Hematopoietic multipotent progenitor cell treated with erythropoietin and hydrocortisone succinate and interleukin-3 and kit ligand, for 6 days (in vitro differentiated cells): ENCODE data around the gene SLC2A5.
"Not testable (repeated sequence)": the region's sequence is repeated elsewhere in the genome, so short reads cannot be mapped to it uniquely, and the experiment has no call there.

Source experiments
- DNase-seq: peaks from one replicate; pipeline ENCODE4 v3.0.0-alpha.2; 2015

The SLC2A5 gene

DNA sequence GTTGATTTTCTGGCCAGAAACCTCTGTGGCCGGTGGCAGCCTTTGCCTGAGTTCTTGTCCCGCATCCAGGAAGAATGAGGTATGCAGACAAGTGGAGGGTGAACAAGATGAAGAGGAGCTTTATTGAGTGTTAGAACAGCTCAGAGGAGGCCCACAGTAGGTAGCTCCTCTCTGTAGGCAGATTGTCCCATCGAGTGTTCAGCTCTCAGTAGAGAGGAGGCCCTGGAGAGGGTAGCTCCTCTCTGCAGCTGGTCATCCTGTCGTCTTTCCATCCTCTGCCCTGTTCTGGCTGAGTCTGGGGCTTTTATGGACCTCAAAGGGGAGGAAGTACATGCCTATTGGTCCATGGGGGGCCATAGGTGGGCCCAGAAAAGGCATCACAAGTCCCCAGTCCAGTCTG is 38.4 kb downstream of the SLC2A5 start:
- not testable (repeated sequence) for DNase-seq

DNA sequence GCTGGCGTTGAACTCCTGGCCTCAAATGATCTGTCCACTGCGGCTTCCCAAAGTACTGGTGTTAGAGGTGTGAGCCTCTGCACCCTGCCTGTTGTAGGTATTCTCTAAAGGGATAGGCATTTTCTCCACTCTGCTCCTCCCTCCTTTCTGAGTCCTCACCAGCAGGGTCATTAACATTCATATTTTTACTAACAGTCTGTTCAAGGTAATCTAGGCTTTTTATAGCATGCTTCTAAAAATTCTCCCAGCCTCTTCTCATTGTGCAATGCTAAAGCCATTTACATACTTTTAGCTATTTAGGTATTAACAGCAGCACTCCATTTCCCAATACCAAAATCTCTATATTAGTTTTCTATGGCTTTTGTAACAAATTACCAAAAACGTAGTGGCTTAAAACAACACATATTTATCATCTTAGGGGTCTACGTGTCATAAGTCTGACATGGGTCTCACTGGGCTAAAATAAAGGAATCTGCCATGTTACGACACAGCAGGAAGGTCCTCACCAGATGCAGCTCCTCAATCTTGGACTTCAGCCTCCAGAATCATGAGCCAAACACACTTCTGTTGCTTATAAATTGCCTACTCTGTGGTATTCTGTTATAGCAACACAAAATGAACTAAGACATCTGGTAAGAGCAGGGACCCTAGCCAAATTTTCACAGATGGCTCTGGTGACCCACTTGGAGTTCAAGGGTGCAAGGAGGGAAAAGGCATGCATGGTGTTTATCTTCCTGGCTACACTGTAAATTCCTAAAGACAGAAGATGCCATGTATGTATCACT is 40.3 kb downstream of the SLC2A5 start:
- no peak for DNase-seq

DNA sequence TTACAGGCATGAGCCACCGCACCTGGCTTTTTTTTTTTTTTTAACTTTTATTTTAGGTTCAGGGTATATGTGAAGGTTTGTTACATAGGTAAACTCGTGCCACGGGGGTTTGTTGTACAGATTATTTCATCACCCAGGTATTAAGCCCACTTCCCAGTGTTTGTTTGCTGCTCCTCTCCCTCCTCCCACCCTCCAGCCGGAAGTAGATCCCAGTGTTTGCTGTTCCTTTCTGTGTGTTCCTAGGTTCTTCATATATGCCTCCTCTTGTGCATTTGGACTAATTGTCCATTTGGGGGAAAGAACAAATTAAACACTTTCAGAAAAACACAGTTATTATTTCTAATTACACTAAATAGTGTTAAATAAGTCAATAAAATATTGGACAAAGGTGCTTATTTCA is 42.1 kb downstream of the SLC2A5 start:
- no peak for DNase-seq

DNA sequence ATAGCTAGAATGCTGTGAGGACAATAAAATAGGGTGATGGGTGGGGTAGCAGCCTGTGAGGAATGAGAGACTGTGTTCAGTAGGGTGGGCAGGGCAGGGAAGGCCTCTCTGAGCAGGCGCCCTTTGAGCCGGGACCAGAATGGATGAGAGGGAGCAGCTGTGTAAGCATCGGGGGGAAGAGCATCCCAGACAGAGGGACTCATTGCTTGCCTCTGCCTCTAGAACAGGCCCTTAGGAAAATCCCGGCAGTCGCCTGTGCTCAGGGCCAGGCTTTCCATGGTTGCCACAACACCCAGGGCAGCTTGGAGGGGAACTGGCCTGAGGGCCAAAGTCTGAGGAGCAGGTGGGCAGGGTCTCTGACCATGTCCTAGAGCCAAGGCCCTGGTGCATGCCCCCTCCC is 44.0 kb downstream of the SLC2A5 start:
- no peak for DNase-seq

DNA sequence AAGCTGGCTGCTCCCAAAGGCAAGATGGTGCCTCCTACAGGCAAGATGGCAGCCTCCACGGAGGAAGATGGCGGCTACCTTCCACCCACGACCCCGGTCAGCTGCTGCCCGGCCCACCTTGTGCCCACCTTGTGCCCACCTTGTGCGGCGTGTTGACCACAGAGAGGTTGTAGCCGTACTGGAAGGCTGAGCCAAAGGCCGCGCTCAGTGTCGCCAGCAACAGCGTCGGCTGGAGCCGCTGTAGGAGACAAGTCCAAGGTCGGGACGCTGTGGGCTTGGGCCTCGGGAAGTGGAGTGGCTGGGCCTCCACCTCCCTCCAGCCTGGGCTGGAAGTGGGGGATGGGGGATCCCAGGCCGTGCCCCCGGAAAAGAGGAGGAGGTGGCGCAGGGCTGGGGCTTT is 44.6 kb downstream of the SLC2A5 start:
- no peak for DNase-seq

DNA sequence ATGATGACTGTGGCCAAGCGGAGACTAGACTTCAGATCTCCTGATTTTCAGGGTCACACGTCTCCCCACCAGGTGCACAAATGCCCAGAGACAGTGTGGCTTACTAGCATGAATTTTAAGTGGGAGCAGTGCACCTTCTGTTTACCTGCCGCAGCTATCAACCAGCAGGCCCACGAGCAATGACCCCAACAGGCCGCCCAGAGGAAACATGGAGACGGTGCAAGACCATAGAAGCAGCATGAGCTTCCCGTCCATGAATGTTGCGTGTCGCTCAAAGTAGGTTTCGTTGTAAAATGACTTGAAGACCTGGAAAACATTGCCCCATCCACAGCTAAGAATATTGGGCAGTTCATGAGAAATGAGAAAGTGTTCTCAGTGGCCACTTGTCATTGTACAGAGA is 46.7 kb downstream of the SLC2A5 start:
- no peak for DNase-seq

DNA sequence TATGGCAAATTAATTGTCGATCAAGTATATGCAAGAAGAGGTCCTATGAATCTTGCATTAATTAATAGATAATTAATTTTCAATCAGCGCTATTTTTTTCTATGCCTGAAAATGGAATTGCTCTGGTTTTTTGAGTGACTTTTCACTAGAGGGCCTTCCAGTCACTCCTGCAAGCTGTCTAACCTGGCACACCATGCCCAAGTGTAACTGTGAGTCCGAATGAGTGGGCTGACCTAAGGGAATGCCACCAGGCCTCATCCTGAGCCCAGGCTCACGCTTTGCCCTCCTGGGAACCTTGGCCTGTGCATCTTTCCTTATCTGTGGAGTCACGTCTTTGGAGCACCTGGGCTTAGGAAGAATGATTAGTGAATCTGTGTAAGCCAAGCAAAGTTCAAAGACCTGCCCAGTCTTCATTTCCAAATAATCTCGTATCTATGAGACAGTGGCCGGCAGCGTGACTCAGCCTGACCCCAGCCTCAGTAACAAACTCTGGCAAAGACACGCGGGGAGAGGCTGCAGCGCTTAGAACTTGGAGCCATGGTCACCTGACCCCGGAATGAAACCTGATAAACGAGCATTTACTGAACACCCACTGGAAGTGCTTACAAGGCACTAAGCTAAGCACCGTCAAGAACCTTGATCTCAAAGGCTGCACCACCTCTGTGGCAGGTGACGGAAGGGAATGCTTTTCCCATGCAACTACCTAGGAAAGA is 47.3 kb downstream of the SLC2A5 start:
- DNase-seq, result not testable (repeated sequence)

DNA sequence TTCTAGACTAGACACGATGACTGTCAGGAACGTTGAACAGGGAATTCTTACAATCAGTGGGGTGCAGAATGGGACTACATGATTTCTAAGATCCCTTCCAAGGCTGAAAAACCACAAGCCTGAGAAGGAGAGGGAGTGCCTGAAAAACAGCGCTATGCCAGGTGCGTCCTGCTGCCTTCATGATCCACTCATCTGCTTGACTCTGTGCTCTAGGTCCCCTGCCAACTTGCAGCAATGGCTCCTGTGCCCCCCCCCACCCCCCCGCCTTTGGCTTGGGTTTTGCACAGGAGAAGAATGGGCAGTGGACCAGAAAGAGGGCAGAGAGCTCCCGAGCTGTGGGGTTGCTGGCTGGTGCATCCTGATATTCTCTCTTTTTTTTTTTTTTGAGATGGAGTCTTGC is 49.1 kb downstream of the SLC2A5 start:
- no peak for DNase-seq

DNA sequence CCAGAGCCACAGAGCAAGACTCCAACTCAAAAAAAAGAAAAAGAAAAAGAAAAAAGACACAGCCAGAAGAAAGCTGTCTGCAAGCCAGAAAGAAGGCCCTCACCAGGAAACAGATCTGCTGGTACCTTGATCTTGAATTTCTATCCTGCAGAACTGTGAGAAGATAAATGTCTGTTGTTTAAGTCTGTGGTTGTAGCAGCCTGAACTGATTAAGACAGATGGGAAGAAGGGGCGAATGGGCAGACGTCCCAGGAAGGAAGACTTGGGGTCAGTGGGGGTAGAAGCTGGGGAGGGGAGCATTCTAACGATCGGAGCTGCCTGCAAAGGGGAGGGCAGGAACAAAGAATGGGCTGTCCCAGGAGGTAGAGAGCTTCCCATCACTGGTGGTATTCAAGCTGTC is 49.5 kb downstream of the SLC2A5 start:
- DNase-seq, result no peak

DNA sequence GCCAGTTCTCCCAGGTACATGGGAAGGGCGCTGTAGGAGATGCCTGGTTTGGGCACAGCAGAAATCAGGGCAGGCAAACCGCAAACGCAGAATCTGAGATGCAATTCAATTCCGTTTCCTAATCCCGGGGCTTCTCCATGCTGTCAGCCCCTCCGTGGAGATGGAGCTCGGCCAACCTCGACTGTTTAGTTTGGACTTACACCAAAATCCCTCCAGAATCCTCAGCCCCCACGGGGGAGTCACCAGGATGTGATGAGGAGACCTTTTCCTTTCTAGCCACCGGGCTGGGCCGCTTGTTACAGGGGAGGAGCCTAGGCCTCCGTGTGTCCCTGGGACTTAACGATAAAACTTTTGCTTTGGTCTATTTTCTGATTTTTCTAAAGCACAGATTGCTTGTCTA is 51.1 kb downstream of the SLC2A5 start:
- no peak for DNase-seq

DNA sequence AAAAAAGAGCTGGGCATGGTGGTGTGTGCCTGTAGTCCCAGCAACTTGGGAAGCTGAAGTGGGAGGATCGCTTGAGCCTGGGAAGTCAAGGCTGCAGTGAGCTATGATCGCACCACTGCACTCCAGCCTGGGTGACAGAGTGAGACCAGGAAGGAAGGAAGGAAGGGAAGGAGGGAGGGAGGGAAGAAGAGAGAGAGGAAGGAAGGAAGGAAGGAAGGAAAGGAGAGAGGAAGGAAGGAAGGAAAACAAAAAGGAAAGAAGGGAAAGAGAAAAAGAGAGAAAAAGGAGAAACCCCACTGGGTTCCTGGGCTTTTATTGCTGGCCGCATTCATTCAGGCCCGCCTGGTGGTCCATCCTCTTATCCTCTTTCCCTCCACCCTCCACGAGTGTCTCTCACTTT is 53.0 kb downstream of the SLC2A5 start:
- DNase-seq, result no peak

DNA sequence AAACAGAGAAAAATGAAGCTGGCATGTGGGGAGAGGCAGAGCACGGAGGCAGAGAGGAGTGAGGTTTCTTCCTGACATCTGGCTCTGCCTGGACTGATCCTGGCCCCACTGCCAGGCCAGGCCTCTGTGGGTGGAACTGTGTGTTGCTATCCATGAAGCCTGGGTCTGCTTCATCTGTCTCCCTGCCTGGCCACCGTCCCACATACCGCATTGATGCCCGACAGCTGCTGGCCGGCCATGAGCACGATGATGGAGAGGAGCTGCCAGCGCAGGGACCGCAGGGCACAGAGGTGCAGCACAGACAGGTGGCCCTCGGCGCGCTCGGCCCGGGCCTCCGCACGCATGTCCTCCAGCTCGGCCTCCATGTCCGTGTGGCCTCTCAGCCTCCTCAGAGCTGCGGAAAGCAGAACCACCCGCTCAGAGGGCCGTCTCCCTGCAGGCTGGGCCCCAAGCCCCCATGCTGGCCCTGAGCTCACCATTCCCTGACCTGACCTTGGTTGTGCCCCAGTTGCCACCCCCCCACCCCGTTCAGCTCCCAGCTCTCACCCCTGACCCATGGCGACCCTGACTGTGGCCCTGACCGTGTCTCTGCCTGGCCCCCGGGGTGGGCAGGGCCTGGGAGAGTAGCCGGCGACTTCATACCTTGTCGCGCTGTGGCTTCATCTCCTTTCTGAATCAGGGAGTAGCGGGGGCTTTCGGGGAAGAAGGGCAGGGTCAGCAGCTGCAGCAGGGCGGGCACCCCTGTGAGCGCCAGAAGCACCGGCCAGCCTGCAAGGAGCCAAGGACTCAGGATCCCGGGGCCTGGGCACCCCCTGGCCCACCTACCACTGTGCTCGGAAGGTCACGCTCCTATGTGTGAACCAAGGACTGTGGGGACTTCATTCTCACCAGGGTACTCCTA is 54.7 kb downstream of the SLC2A5 start:
- no peak for DNase-seq

DNA sequence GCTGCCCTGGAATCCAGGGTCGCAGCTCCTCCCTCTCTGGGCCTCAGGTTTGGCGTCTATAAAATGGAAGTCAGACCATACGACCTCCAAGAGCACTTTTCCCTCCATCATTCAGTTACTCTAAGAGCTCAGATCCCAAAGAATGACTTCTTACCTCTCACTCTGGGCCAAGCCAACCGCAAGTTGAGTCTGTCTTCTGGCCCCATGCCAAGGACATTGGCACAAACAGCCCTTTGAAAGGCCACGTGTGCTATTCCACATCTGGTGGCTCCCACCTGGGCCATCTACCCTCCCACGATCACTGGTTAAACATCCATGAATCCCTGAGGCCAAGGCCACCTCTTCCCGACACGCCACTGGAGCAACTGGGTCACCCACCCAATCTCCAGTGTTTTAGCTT is 55.6 kb downstream of the SLC2A5 start:
- no peak for DNase-seq

DNA sequence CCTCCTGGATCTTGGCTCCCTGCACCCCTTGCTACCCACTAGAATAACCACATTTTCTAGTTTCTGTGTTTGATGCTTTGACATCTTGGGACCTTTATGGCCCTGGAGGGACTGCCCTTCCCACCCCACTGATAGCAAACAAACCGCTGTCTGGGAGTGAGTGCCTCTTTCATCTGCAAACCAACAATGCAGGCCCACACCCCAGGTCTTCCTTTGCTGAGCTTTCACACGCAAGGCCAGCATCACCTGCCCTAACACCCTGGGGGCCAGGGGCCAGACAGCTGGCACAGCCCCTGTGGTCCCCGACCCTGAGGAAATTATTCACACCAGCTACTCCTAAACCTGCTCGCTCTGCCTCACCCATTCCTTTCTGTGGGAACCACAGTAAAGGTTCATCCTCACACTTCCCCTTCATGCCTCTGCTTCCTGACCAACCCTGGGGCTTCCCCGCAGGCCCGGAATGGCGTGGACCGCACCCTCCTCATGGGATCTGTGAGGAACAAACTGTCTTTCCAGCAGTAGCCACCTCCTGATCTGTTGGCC is 58.6 kb downstream of the SLC2A5 start:
- DNase-seq, result no peak

DNA sequence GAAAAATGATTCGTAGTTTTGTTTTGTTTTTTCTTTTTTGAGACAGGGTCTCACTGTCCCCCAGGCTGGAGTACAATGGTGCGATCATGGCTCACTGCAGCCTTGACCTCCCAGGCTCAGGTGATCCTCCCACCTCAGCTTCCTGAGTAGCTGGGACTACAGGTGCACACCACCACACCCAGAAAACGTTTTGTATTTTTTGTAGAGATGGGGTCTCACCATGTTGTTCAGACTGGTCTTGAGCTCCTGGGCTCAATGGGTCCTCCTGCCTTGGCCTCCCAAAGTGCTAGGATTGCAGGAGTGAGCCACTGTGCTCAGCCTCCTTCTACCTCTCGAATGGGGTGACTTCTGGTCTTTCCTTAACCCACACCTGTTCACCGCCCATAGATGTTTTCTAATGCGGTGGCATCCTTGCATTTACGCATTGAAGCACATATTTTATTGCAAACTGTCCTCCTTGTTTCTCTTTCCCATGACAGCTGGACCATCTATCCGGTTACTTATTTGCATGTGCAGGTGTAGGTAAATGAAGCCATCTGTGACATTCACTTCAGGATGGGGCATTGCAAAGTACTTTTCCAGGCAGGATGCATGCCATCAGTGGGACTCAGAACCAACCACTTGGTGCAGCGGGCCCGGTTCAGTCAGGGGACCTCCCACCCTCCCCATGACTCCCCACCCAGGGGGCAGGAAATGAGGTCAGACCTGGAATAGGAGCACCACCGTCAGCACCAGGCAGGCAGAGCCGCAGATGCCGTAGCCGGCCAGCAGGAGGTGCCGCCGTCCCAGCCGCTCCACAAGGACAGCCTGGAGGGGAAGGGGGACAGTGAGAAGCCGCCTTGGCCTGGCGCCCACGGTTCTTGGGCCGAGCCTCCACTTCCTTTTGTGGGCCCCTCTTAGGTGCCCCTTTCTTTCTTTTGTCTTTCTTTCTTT is 59.7 kb downstream of the SLC2A5 start:
- DNase-seq, result peak; percentile 26

DNA sequence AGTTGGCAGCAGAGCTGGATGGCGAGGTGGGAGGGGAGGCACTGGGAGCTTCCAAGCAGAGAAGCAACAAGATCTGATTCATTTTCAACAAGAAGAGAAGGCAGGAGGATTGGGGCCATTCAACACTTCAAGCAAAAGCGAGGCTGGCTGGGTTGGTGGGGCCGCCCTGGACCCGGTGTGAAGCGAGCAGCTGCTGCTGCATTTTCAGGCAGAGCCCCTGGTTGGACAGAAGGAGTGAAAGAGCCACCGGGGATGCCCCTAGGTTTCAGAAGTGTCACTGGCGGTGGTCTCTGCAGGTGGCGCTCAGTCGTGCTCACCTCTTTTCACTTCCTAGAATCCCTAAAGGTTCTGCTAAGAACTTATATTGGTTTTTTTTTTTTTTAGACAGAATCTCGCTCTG is 61.2 kb downstream of the SLC2A5 start:
- DNase-seq, result no peak

DNA sequence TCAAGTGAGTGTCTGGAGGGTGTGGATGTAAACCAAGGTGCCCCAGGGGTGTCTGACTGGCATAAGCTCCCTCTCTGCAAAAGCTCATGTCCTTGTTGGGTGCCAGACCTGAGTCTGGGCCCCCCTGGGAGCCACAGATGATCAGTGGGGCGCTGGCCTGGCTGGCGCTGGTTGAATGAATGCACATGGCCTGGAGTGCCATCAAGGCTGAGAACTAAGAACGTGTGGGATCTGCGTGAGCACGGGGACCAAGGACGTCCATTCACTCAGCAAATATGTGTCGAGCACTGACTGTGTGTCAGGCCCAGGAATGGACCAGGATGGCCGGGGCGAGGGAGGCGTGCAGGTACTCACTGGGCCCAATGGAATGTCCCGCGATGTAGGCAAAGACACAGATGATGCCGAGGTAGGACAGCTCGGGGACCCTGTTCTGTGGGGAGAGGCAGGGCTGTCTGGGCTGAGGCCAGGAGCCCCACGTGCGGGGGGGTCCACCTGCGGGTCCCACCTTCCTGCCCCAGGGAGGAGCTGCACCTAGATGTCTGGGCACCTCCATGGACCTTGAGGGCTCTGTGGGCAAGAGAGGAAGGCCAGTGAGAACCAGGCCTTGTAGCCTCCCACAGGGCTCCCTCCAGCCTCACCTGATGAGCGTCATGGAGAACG is 62.3 kb downstream of the SLC2A5 start:
- DNase-seq, result no peak

DNA sequence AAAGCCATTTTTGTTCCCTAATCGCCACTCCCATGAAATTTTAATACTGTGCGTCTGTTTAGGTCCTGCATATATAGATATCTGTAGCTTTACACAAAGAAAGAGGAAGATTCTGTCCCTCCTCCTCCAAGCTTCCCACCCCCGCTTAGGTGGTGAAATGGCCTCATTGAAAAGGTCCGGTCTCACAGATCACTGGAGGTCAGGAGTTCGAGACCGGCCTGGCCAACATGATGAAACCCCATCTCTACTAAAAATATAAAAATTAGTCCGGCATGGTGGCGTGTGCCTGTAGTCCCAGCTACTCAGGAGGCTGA is 64.1 kb downstream of the SLC2A5 start:
- DNase-seq, result no peak

DNA sequence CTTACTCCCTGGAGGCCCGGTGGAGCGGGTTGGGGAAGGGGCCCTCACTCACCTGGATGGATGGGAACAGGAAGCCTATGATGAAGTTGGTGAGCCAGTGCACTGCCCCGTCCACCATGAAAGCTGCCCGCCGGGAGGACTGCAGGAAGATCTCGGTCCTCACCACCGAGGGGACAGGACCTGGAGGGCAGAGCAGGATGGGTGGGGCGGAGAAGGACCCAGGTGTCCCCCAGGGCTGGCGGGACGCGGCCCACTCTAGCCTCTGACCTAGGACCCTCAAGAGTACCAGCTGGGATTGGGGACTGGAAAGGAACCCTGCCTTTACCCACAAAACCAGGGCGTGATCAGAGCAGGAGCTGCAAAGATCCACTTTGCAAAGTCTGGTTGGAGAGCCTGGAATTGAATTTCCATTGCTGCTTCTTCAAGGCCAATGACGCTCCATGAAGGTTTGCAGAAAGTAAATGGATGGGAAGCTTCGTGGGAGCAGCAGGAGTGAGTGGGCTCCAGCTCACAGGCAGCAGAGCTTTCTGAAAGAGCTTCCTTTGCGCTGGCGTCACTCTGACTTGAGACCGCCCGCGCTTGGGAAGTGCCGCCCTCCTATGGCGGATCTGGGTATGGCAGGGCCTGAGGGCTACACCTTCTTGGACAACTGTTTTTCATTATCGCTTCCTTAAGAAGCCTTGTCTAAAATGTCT is 64.6 kb downstream of the SLC2A5 start:
- peak; percentile 84 for DNase-seq

DNA sequence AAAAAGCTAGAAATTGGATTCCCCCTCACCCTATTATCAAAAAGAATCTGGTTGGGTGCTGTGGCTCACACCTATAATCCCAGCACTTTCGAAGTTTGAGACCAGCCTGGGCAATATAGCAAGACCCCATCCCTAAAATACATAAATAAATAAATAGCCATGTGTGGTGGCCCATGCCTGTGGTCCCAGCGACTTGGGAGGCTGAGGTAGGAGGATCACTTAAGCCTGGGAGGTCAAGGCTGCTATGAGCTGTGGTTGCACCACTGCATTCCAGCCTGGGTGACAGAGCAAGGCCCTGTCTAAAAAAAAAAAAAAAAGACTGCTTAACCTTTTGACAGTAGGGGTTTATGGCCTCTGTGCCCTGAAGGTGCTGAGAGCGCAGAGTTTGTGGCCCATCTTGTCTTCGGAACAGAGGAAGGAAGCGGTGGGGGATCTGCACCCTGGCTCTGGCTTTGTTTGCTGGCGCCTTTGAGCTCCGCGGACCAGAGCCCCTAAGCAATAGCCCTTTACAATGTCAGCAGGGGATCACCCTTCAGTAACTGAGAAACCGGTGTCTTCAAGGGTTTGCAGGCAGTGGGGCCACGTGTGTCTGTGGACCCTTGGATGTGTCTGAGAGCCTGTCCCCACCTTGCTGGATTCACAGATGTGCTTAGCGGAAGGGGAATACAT is 65.3 kb downstream of the SLC2A5 start:
- no peak for DNase-seq

DNA sequence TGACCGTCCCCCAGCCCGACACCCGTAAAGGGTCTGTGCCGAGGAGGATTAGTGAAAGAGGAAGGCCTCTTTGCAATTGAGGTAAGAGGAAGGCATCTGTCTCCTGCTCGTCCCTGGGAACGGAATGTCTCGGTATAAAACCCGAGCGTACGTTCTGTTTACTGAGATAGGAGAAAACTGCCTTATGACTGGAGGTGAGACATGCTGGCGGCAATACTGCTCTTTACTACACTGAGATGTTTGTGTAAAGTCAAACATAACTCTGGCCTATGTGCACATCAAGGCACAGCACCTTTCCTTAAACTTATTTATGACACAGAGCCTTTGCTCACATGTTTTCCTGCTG is 67.2 kb downstream of the SLC2A5 start:
- not testable (repeated sequence) for DNase-seq
